NCI-H146 (cell line): Measurements from ENCODE around the gene ROPN1L.

Experiments used
- DNase-seq: peaks from one replicate; lab custom pipeline; 2025; lab: John Stamatoyannopoulos, UW

The ROPN1L gene

GRCh38 chr5:10459080-10460055 is 17.7 kb downstream of the ROPN1L start:
- no peak for DNase-seq

- DNase-seq: no peak
These were observed 18.7 kb downstream of the ROPN1L start for GRCh38 chr5:10460252-10460906.

DNA sequence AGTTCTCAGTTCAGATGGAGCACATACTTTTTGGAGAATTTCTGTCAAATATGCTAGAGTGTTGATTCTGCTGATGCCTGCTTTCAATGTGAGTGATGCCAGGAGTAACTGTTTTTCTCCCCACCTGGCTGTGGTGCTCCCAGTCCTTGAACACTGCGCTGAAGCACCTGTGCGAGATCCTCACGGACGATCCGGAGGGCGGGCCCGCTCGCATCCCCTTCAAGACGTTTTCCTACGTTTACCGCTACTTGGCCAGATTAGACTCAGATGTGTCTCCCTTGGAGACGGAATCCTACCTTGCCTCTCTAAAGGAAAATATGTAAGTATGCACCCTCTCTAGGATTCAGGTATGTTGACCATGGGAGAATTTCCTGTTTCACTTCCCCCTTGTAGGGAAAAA is 19.4 kb downstream of the ROPN1L start:
- DNase-seq: no peak

- DNase-seq: no peak
These were observed 20.4 kb downstream of the ROPN1L start for GRCh38 chr5:10461904-10462555.

GRCh38 chr5:10463566-10463965 is 21.9 kb downstream of the ROPN1L start:
- no peak for DNase-seq

DNA sequence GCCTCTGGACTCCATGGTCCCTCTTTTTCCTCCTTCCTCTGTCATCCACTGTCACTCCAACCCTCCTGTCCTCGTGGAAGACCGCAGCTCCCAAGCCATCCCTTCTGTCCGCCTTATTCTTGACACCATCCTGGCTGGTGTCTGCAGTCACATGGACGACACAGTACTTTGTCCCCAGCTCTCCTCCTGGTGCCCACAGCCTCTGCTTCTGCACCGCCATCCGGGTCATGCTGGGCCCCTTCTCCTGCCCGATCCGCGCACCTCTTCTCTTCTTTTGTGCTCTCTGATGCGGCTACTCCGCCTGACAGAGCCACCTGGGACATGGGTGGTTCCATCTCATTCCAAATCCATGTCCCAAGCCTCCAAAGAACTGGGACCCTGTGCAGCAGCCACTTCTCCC is 22.5 kb downstream of the ROPN1L start:
- DNase-seq: no peak

- DNase-seq: no peak
These were observed 24.0 kb downstream of the ROPN1L start for GRCh38 chr5:10465726-10466125.

DNA sequence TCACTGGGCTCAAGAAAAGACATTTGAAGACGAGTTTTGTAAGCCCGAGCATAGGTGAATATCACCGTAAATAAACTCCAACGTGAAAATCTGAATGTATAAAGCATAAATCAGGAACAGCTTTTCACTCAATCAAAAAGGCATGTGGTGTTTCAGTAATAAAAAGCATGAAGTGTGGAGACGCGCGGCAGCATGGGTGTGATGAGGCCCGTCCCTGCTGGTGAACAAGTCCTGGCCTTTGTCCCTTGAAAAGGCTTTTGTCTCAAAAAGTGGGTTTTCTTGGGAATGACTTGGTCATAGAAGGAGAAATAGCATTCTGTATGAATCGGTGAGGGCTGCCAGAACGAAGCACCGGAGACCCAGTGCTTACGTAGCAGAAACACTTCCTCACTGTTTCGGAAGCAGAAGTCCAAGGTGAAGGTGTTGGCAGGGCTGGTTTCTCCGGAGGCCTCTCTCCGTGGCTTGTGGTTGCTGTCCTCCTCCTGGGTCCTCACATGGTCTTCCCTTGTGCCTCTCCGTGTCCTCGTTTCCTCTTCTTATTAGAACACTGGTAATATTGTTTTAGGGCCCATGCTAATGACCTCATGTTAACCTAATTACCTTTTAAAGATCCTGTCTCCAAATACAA is 24.9 kb downstream of the ROPN1L start:
- DNase-seq: no peak

DNA sequence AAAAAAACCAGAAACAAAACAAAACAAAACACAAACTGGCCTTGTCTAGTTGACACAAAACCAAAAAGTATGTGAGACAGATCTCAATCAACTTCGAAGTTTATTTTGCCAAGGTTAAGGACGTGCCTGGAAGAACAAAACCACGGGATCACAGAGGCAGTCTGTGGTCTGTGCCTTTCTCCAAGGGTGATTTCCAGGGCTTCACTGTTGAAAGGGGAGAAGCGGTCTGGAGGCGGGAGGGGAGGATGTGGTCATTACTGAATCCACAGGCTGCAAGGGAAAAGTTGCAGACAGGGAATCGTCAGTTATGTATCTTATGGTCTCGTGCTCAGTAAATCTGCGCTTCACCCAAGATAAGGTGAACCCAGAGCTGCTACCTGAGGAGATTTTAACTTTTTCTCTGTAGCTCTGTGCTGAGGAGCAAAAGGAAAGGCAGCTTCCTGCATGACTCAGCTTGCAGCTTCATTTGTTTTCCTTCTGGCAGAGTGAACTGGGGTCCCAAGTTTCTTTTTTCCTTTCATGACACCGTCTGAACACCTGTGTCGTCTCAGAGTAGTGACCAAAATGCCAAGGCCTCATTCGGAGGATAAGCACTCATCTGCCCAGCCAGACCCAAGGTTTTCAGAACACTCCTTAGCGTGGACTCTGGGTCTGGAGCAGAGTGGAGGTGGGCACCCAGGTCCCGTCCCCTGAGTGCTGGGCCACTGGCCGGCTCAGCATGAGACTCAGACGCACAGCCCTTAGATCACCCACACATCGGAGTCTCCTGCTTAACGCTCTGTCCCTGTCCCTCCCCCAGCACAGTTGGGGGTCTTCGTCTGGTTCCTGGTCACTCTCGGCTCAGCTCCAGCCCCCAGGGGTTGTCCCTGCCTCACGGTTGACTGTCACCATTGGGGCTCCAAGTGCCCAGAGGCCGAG is 25.9 kb downstream of the ROPN1L start:
- no peak for DNase-seq

DNA sequence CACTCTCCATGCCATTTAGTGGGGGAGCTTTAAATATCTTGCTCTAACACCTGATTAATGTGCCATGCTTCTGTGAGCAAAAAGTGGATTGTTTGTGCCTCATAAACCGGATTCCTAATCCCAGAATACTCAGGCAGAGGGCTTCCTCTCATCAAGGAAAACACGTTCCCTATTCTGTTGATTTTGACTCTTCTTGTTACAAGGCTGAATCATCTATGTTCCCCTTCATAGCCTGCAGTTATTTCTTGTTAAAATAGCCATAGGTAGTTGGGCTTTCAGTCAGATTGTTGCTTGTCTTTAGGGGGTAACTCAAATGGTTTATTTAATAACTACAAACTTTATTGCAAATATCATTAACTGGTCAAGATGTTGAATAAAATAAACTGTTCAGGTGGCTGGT is 26.6 kb downstream of the ROPN1L start:
- DNase-seq: no peak

GRCh38 chr5:10469253-10470050 is 27.8 kb downstream of the ROPN1L start:
- no peak for DNase-seq

GRCh38 chr5:10470669-10471068 is 29.0 kb downstream of the ROPN1L start:
- no peak for DNase-seq

DNA sequence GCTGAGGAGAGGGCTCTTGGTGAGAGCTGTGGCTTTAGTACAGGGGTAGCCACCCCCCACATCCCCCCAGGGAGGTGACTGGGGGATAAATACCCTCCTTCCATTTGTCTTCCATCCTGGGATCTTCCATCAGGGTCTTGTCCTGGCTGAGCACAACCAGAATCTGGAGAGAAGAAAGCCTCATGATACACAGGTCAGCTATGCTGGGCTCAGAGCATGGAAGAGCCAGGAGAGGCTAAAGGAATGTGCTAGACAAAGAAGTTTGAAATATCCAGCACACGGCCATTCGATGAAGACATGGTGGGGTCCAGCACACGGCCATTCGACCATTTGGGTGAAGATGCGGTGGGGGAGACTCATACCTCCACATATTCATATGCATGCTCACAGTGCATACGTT is 30.0 kb downstream of the ROPN1L start:
- DNase-seq: no peak

DNA sequence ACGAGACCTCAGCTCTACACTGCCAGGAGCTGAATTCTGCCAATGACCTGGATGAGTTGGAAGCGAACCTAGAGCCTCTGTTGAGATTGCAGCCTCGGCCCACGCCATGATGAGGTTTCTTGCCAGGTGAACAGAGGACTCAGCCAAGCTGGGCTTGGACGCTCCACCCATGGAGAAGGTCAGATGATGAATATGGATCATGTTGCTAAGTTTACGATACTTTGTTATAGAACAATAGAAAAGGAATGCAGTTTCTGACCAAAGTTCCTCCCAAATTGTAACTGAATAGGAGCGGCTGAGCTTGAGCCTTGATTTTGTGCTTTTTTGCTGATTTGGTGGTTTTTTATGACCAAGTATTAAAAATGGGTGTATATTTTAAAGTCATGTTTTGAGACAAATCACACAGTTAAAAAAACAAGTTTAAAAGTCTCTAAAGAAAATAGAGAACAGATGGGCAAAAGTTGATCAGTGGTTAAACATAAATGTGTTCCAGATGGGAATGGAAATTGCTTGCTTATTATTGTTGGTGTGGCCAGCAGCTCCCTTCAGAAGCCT is 32.9 kb downstream of the ROPN1L start:
- no peak for DNase-seq

DNA sequence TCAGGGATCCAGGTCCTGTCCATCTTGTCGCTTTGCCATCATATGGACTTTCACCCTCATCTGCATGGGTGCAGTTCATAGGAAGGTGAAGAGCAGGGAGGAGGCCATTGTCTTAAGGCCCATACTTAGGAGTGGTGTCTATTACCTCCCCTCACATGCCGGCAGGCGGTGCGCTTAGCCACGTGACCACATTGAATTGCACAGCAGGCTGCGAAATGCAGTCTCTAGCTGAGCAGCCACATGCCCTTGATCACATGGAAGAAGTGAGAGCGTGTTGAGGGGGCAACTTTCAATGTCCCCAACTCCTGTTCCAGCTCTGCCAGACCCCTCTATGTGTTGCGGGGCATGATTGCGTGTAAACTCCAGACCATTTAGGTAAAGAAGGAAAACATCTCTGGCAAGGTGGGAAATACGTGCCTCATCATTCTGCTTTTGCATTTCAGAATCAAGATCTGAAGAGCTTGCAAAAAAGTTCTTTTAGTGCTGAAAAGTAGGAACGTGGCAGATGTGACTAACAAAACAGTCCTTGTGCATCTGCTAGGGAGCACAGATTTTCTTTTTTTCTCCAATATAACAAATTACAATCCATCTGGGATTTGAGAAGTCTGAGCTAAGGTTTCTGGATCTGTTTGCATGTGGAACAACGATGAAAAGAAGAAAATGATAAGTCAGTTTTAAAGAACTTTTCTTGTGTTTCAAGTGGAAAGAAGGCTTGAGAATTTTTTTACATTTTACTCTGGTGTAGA is 34.4 kb downstream of the ROPN1L start:
- DNase-seq: no peak

DNA sequence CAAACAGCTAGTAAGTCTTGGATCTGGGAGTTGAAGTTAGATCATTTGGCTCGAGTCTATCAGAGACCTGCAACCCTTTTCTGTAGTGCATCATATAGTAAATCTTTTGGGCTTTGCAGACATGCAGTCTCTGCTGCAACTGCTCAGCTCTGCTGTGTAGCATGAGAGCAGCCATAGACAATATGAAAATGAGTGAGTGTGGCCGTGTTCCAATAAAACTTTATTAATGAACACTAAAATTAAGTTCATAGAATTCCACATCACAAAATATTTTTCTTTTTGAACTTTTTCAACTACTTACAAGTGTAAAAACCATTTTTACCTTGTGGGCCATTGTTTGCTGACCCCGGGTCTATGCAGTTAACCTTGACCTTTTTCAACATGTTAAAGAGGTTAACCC is 35.2 kb downstream of the ROPN1L start:
- no peak for DNase-seq

GRCh38 chr5:10477943-10478342 is 36.3 kb downstream of the ROPN1L start:
- DNase-seq: no peak

DNA sequence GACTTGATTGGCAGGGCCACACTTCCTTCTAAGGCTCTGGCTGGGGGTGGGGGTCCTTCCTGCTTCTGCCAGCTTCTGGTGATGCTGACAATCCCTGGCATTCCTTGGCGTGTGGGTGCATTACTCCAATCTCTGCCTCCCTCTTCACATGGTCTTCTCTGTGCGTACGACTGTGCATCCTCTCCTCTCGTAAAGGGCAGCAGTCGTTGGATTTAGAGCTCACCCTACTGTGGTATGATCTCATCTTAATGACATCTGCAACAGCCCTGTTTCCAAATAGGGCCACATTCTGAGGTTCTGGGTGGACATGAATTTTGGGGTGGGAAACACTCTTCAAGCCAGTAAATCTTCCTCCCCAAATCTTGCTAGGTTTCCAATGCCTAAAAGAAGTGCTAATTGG is 36.8 kb downstream of the ROPN1L start:
- DNase-seq: no peak

GRCh38 chr5:10479154-10479721 is 37.6 kb downstream of the ROPN1L start:
- DNase-seq: no peak
